ENCODE results near the gene C14orf132.

Gene C14orf132

GRCh38 chr14:96082420-96083300 lies 43.5 kb downstream of the C14orf132 start:
- no peak for DNase-seq (ENCODE audit: low read depth in 2 of 2)

- DNase-seq (ENCODE audit: low read depth in 2 of 2) = no peak
These were observed 44.6 kb downstream of the C14orf132 start for GRCh38 chr14:96083667-96084320.

- DNase-seq (ENCODE audit: low read depth in 2 of 2) = no peak
These were observed 45.6 kb downstream of the C14orf132 start for GRCh38 chr14:96084796-96085195.

- DNase-seq (ENCODE audit: low read depth in 2 of 2) = no peak
These were observed 46.2 kb downstream of the C14orf132 start for GRCh38 chr14:96085369-96085768.

GRCh38 chr14:96086032-96086431 lies 46.9 kb downstream of the C14orf132 start:
- no peak for DNase-seq (ENCODE audit: low read depth in 2 of 2)

- no peak for DNase-seq (ENCODE audit: low read depth in 2 of 2)
These were observed 47.5 kb downstream of the C14orf132 start for GRCh38 chr14:96086574-96087077.

GRCh38 chr14:96088074-96088473 lies 48.9 kb downstream of the C14orf132 start:
- DNase-seq (ENCODE audit: low read depth in 2 of 2) = no peak

- no peak for DNase-seq (ENCODE audit: low read depth in 2 of 2)
These were observed 49.3 kb downstream of the C14orf132 start for GRCh38 chr14:96088481-96088880.

GRCh38 chr14:96088911-96089310 lies 49.7 kb downstream of the C14orf132 start:
- DNase-seq (ENCODE audit: low read depth in 2 of 2) = no peak

- DNase-seq (ENCODE audit: low read depth in 2 of 2) = no peak
These were observed 50.2 kb downstream of the C14orf132 start for GRCh38 chr14:96089401-96089800.

- no peak for DNase-seq (ENCODE audit: low read depth in 2 of 2)
These were observed 51.4 kb downstream of the C14orf132 start for GRCh38 chr14:96090441-96091148.

- DNase-seq (ENCODE audit: low read depth in 2 of 2) = no peak
These were observed 52.1 kb downstream of the C14orf132 start for GRCh38 chr14:96091149-96091693.

GRCh38 chr14:96091941-96092411 lies 52.8 kb downstream of the C14orf132 start:
- DNase-seq (ENCODE audit: low read depth in 2 of 2) = no peak

- DNase-seq (ENCODE audit: low read depth in 2 of 2) = no peak
These were observed 53.8 kb downstream of the C14orf132 start for GRCh38 chr14:96092936-96093335.

GRCh38 chr14:96094211-96094610 lies 55.0 kb downstream of the C14orf132 start:
- DNase-seq (ENCODE audit: low read depth in 2 of 2) = no peak

- no peak for DNase-seq (ENCODE audit: low read depth in 2 of 2)
These were observed 55.5 kb downstream of the C14orf132 start for GRCh38 chr14:96094656-96095055.

GRCh38 chr14:96095058-96095457 lies 55.9 kb downstream of the C14orf132 start:
- DNase-seq (ENCODE audit: low read depth in 2 of 2) = no peak

- DNase-seq (ENCODE audit: low read depth in 2 of 2) = no peak
These were observed 56.7 kb downstream of the C14orf132 start for GRCh38 chr14:96095581-96096476.

GRCh38 chr14:96096639-96097610 lies 57.8 kb downstream of the C14orf132 start:
- DNase-seq (ENCODE audit: low read depth in 2 of 2) = no peak

- DNase-seq (ENCODE audit: low read depth in 2 of 2) = no peak
These were observed 58.6 kb downstream of the C14orf132 start for GRCh38 chr14:96097752-96098151.
